Measurements from ENCODE around the gene EYA4. TPM values are rescaled to one million over a fixed set of nuclear protein-coding genes. Genes with fewer than 3 reads are reported as not detected.

The EYA4 gene
- total and polyA plus RNA-seq, 7 donors = 0.01 to 8.6 (median 0.82) TPM; not detected in 2

GRCh38 chr6:133377219-133377618 lies 136.1 kb downstream of the EYA4 start:
- no peaks in the 10 kb centered on the region for H3K36me3 ChIP-seq
- intact Hi-C loops (cut with DNase I) = no loop called here
- no peaks in the 10 kb centered on the region for H3K4me1 ChIP-seq
- 65 to 77% methylated on average over 6 of the region's 6 CpGs for WGBS, 2 donors
- H3K27ac ChIP-seq = no peak overlapping the region
- no peak for TF ChIP-seq POLR2A (IDR thresholded peaks at IDR 0.05)
- TF ChIP-seq EP300 (IDR thresholded peaks at IDR 0.05) = no peak
- no peak for TF ChIP-seq POLR2AphosphoS5 (IDR thresholded peaks at IDR 0.05)
- TF ChIP-seq CTCF (IDR thresholded peaks at IDR 0.05) = no peak
- DNase-seq = no peak
- H3K4me3 ChIP-seq = no peak overlapping the region
- no peaks in the 10 kb centered on the region for H3K27me3 ChIP-seq
- H3K9me3 ChIP-seq = no peaks in the 10 kb centered on the region

- no peaks in the 10 kb centered on the region for H3K4me1 ChIP-seq
- DNase-seq = no peak
- TF ChIP-seq POLR2AphosphoS5 (IDR thresholded peaks at IDR 0.05) = no peak
- no peak for TF ChIP-seq POLR2A (IDR thresholded peaks at IDR 0.05)
- no peak for TF ChIP-seq CTCF (IDR thresholded peaks at IDR 0.05)
- TF ChIP-seq EP300 (IDR thresholded peaks at IDR 0.05) = no peak
- H3K27ac ChIP-seq = no peak overlapping the region
- WGBS, 2 donors = 71 to 78% methylated on average over 1 of the region's 1 CpG
- H3K4me3 ChIP-seq = no peak overlapping the region
- H3K27me3 ChIP-seq = no peaks in the 10 kb centered on the region
- no peaks in the 10 kb centered on the region for H3K9me3 ChIP-seq
- intact Hi-C loops (cut with DNase I) = no loop called here
- no peaks in the 10 kb centered on the region for H3K36me3 ChIP-seq
Measured at GRCh38 chr6:133380047-133380446, 138.9 kb downstream of the EYA4 start.

GRCh38 chr6:133380723-133381122 lies 139.6 kb downstream of the EYA4 start:
- H3K4me1 ChIP-seq = no peaks in the 10 kb centered on the region
- H3K27ac ChIP-seq = no peak overlapping the region
- no peaks in the 10 kb centered on the region for H3K36me3 ChIP-seq
- intact Hi-C loops (cut with DNase I) = no loop called here
- TF ChIP-seq POLR2A (IDR thresholded peaks at IDR 0.05) (no peak), EP300 (IDR thresholded peaks at IDR 0.05) (no peak), CTCF (IDR thresholded peaks at IDR 0.05) (no peak), POLR2AphosphoS5 (IDR thresholded peaks at IDR 0.05) (no peak)
- H3K9me3 ChIP-seq = no peaks in the 10 kb centered on the region
- H3K4me3 ChIP-seq = no peak overlapping the region
- no peak for DNase-seq
- WGBS, 2 donors = 54 to 82% methylated on average over 3 of the region's 3 CpGs
- H3K27me3 ChIP-seq = no peaks in the 10 kb centered on the region

GRCh38 chr6:133388731-133389130 lies 147.6 kb downstream of the EYA4 start:
- Histone ChIP-seq H3K4me3 (no peak overlapping the region), H3K4me1 (no peaks in the 10 kb centered on the region), H3K9me3 (no peaks in the 10 kb centered on the region), H3K36me3 (no peaks in the 10 kb centered on the region), H3K27ac (no peak overlapping the region), H3K27me3 (no peaks in the 10 kb centered on the region)
- WGBS, 2 donors = 71 to 73% methylated on average over 6 of the region's 6 CpGs
- intact Hi-C loops (cut with DNase I) = no loop called here
- DNase-seq = no peak
- no peak for TF ChIP-seq POLR2A (IDR thresholded peaks at IDR 0.05)
- TF ChIP-seq POLR2AphosphoS5 (IDR thresholded peaks at IDR 0.05) = no peak
- no peak for TF ChIP-seq CTCF (IDR thresholded peaks at IDR 0.05)
- TF ChIP-seq EP300 (IDR thresholded peaks at IDR 0.05) = no peak

GRCh38 chr6:133390168-133390567 lies 149.0 kb downstream of the EYA4 start:
- 93 to 96% methylated on average over 9 of the region's 9 CpGs for WGBS, 2 donors
- H3K27ac ChIP-seq = no peak overlapping the region
- TF ChIP-seq CTCF (IDR thresholded peaks at IDR 0.05) = no peak
- no peak for TF ChIP-seq POLR2A (IDR thresholded peaks at IDR 0.05)
- no peak for TF ChIP-seq POLR2AphosphoS5 (IDR thresholded peaks at IDR 0.05)
- no peak for TF ChIP-seq EP300 (IDR thresholded peaks at IDR 0.05)

More at GRCh38 chr6:133390168-133390567, 149.0 kb downstream of the EYA4 start:
- intact Hi-C loops (cut with DNase I) = no loop called here
- no peaks in the 10 kb centered on the region for H3K27me3 ChIP-seq
- H3K4me3 ChIP-seq = no peak overlapping the region
- no peaks in the 10 kb centered on the region for H3K9me3 ChIP-seq
- no peaks in the 10 kb centered on the region for H3K4me1 ChIP-seq
- DNase-seq = no peak
- no peaks in the 10 kb centered on the region for H3K36me3 ChIP-seq
